HepG2 (cell line): Measurements from ENCODE around the gene FKBP8. TPM values are rescaled to one million over a fixed set of nuclear protein-coding genes. Genes with fewer than 3 reads are reported as not detected.

Experiments used
- GATAD1 ChIP-seq: IDR thresholded peaks from 2 replicates; pipeline ENCODE4 v1.6.1; 2016; ENCODE audit warnings: missing genetic modification reagents, missing compliant biosample characterization
- GLI4 ChIP-seq: sonication (generic); formaldehyde crosslinking; IDR thresholded peaks from 2 replicates; pipeline ENCODE4 v1.5.1; 2020; ENCODE audit warnings: missing genetic modification reagents, mild to moderate bottlenecking, moderate library complexity, borderline replicate concordance
- GZF1 ChIP-seq: sonication (generic); formaldehyde crosslinking; IDR thresholded peaks from 2 replicates; pipeline ENCODE4 v1.5.1; 2020; ENCODE audit warnings: mild to moderate bottlenecking, missing genetic modification reagents
- KDM2A ChIP-seq: sonication (generic); formaldehyde crosslinking; IDR thresholded peaks from 2 replicates; pipeline ENCODE4 v1.4.0; 2020; ENCODE audit warnings: low read depth, missing genetic modification reagents, borderline replicate concordance
- MEIS2 ChIP-seq: sonication (generic); formaldehyde crosslinking; IDR thresholded peaks from 2 replicates; pipeline ENCODE4 v1.9.0; 2021; ENCODE audit warnings: mild to moderate bottlenecking, missing genetic modification reagents
- MLLT10 ChIP-seq: sonication (generic); formaldehyde crosslinking; IDR thresholded peaks from 2 replicates; pipeline ENCODE4 v1.4.0; 2020; ENCODE audit warnings: missing genetic modification reagents
- MTF1 ChIP-seq: sonication (generic); formaldehyde crosslinking; IDR thresholded peaks from 2 replicates; pipeline ENCODE4 v1.5.0; 2020; ENCODE audit warnings: missing genetic modification reagents
- NCOA1 ChIP-seq: sonication (generic); formaldehyde crosslinking; IDR thresholded peaks from 2 replicates; pipeline ENCODE4 v1.9.0; 2021; ENCODE audit warnings: missing genetic modification reagents
- PHF8 ChIP-seq: sonication (generic); formaldehyde crosslinking; IDR thresholded peaks from 2 replicates; pipeline ENCODE4 v1.5.0; 2020; ENCODE audit warnings: missing genetic modification reagents
- RARA ChIP-seq: IDR thresholded peaks from 2 replicates; pipeline ENCODE4 v1.6.1; 2016; ENCODE audit warnings: missing genetic modification reagents, missing compliant biosample characterization
- SRF ChIP-seq: IDR thresholded peaks from 2 replicates; pipeline ENCODE4 v1.6.1; 2011; ENCODE audit warnings: mild to moderate bottlenecking, low read depth, low read length, moderate library complexity
- SRSF4 ChIP-seq: fragments of 200-400 bp; formaldehyde crosslinking; IDR thresholded peaks from one replicate; pipeline ENCODE4 v1.6.1; 2018; ENCODE audit warnings: mild to moderate bottlenecking, low read depth, low read length, moderate library complexity; ENCODE audit not compliant: poor library complexity, severe bottlenecking
- TBL1XR1 ChIP-seq: fragments of 150-350 bp; IDR thresholded peaks from 2 replicates; pipeline ENCODE4 v1.6.1; 2014; ENCODE audit warnings: borderline replicate concordance, low read length; ENCODE audit not compliant: partially characterized antibody
- YEATS2 ChIP-seq: sonication (generic); formaldehyde crosslinking; IDR thresholded peaks from 2 replicates; pipeline ENCODE4 v1.4.0; 2020; ENCODE audit warnings: missing genetic modification reagents, borderline replicate concordance
- YY1 ChIP-seq: IDR thresholded peaks from 2 replicates; pipeline ENCODE4 v1.6.1; 2011; ENCODE audit warnings: low read length, low read depth, moderate library complexity, mild to moderate bottlenecking; ENCODE audit not compliant: insufficient read depth, insufficient replicate concordance
- ZIK1 ChIP-seq: sonication (generic); formaldehyde crosslinking; IDR thresholded peaks from 2 replicates; pipeline ENCODE4 v1.5.0; 2020; ENCODE audit warnings: mild to moderate bottlenecking, low read depth, missing genetic modification reagents, borderline replicate concordance
- ZNF251 ChIP-seq: sonication (generic); formaldehyde crosslinking; IDR thresholded peaks from 2 replicates; pipeline ENCODE4 v1.9.0; 2021; ENCODE audit warnings: mild to moderate bottlenecking, missing genetic modification reagents
- ZNF30 ChIP-seq: sonication (generic); formaldehyde crosslinking; IDR thresholded peaks from 2 replicates; pipeline ENCODE4 v1.5.0; 2020; ENCODE audit warnings: mild to moderate bottlenecking, missing genetic modification reagents
- ZNF329 ChIP-seq: sonication (generic); formaldehyde crosslinking; IDR thresholded peaks from 2 replicates; pipeline ENCODE4 v1.9.0; 2021; ENCODE audit warnings: low read depth, mild to moderate bottlenecking, missing genetic modification reagents
- ZNF331 ChIP-seq: sonication (generic); formaldehyde crosslinking; IDR thresholded peaks from 2 replicates; pipeline ENCODE4 v1.4.0; 2020; ENCODE audit warnings: missing genetic modification reagents
- ZNF441 ChIP-seq: sonication (generic); formaldehyde crosslinking; IDR thresholded peaks from 2 replicates; pipeline ENCODE4 v1.7.0; 2021; ENCODE audit warnings: missing genetic modification reagents, borderline replicate concordance
- ZNF543 ChIP-seq: sonication (generic); formaldehyde crosslinking; IDR thresholded peaks from 2 replicates; pipeline ENCODE4 v1.4.0; 2020; ENCODE audit warnings: mild to moderate bottlenecking, missing genetic modification reagents
- ZNF567 ChIP-seq: sonication (generic); formaldehyde crosslinking; IDR thresholded peaks from 2 replicates; pipeline ENCODE4 v1.8.1; 2023; ENCODE audit warnings: mild to moderate bottlenecking, missing genetic modification reagents, borderline replicate concordance
- ZNF724P ChIP-seq: sonication (generic); formaldehyde crosslinking; IDR thresholded peaks from 2 replicates; pipeline ENCODE4 v1.8.0; 2022; ENCODE audit warnings: missing genetic modification reagents, borderline replicate concordance
- ZNF737 ChIP-seq: sonication (generic); formaldehyde crosslinking; IDR thresholded peaks from 2 replicates; pipeline ENCODE4 v1.5.0; 2020; ENCODE audit warnings: missing genetic modification reagents, mild to moderate bottlenecking, borderline replicate concordance
- ZNF773 ChIP-seq: sonication (generic); formaldehyde crosslinking; IDR thresholded peaks from 2 replicates; pipeline ENCODE4 v1.4.0; 2020; ENCODE audit warnings: missing genetic modification reagents, borderline replicate concordance
- ZNF775 ChIP-seq: sonication (generic); formaldehyde crosslinking; IDR thresholded peaks from 2 replicates; pipeline ENCODE4 v1.4.0; 2020; ENCODE audit warnings: missing genetic modification reagents, mild to moderate bottlenecking, moderate library complexity, borderline replicate concordance
- ZNF792 ChIP-seq: IDR thresholded peaks from 2 replicates; pipeline ENCODE4 v1.6.1; 2016
- polyA plus RNA-seq, 8 experiments: library from polyadenylated mRNA; depleted of rRNA in 3 of 8; stranded (reverse) in 7 of 8; unstranded in 1 of 8; fragments of >200 nt; fragmentation: Illumina TruSeq in 4 of 8; extraction: Trizol in 4 of 8; gene quantifications; 2 replicates each; pipeline versions ENCODE4 v1.2.1 to v1.2.3, GENCODE V29; 2011 to 2016; ENCODE audit warnings: low read depth in 4 of 8, missing spikeins in 1 of 8, mixed read lengths in 1 of 8; ENCODE audit not compliant: insufficient read depth in 1 of 8
- total RNA-seq, 5 experiments: library from RNA; depleted of rRNA; stranded (reverse); fragments of >200 nt; fragmentation: Illumina TruSeq; extraction: Trizol; gene quantifications; 2 replicates each; pipeline ENCODE4 v1.2.3, GENCODE V29; 2016; ENCODE audit warnings: low read depth in 1 of 5
- TF ChIP-seq, protein P1 (sequence below): sonication (generic); formaldehyde crosslinking; IDR thresholded peaks from 2 replicates; pipeline ENCODE4 v1.5.0; 2020; ENCODE audit warnings: missing genetic modification reagents
- TF ChIP-seq, protein P2 (sequence below): sonication (generic); formaldehyde crosslinking; IDR thresholded peaks from 2 replicates; pipeline ENCODE4 v1.8.1; 2023; ENCODE audit warnings: mild to moderate bottlenecking, moderate library complexity, missing genetic modification reagents

FKBP8 gene
- total and polyA plus RNA-seq, 2 of the 13 experiments (the other 11 are each of a cell fraction or from before 2014, with no cell fraction given) = 81.7 to 93.9 TPM

DNA sequence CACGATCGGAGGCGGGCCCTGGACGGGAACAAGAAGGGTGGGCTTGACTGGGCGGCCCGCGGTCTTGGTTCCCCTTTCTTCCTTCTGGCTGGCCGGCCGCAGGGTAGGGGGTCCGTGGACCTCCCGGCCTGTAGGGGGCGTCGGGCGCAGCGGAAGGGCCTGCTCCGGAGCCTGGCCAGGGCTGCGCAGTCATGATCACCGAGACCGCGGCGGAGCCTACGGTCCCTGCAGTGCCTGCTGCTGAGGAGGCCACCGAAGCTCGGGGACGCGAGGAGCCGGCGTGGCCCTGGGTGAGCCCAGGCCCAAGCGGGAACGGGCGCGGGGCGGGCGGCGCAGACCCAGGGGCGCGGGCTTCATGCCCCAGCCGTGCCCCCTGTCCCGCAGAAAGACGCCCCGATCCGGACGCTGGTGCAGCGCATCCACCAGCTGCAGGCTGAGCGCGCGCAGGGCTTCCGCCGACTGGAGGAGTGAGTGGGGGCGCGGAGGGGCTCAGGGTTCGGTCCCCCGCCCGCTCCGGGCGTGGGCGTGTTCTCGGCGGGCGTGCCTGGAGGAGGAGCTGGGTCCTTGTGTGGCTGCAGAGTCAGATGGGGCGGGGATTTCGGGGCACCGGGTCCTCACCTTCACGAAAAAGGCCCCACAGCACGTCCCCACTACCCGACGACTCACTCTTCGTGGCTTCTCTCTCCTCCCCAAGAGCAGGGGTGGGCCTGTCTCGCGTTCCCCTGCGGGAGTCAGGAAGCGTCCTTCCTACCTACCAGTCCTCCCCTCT is 45.4 kb upstream of the FKBP8 start, which contains the start of gene REX1BD (continued):
- TF ChIP-seq, protein P1, sequence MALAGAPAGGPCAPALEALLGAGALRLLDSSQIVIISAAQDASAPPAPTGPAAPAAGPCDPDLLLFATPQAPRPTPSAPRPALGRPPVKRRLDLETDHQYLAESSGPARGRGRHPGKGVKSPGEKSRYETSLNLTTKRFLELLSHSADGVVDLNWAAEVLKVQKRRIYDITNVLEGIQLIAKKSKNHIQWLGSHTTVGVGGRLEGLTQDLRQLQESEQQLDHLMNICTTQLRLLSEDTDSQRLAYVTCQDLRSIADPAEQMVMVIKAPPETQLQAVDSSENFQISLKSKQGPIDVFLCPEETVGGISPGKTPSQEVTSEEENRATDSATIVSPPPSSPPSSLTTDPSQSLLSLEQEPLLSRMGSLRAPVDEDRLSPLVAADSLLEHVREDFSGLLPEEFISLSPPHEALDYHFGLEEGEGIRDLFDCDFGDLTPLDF (CRISPR knock-in tag) = no peak
- TF ChIP-seq TBL1XR1 (no peak), MLLT10 (CRISPR knock-in tag) (no peak), GATAD1 (peak; percentile 85), YEATS2 (CRISPR knock-in tag) (peak; percentile 52; the same call in 1 of the 2 replicates), ZNF251 (CRISPR knock-in tag) (0 out of 2 replicates have a peak, but pooled peaks have one; percentile 81), ZNF775 (CRISPR knock-in tag) (peak; percentile 65; the same call in 1 of the 2 replicates), GLI4 (no peak), ZNF567 (no peak; the same call in none of the 2 replicates), ZNF724P (CRISPR knock-in tag) (no peak), KDM2A (CRISPR knock-in tag) (peak; percentile 92), GZF1 (CRISPR knock-in tag) (no peak; the same call in none of the 2 replicates), ZIK1 (CRISPR knock-in tag) (peak; percentile 63; the same call in 1 of the 2 replicates), MEIS2 (CRISPR knock-in tag) (0 out of 2 replicates have a peak, but pooled peaks have one; percentile 33), ZNF773 (CRISPR knock-in tag) (0 out of 2 replicates have a peak, but pooled peaks have one; percentile 46), RARA (peak; percentile 38; the same call in 1 of the 2 replicates), SRSF4 (peak; percentile 70), ZNF331 (CRISPR knock-in tag) (peak; percentile 91), YY1 (peak; percentile 21), ZNF737 (CRISPR knock-in tag) (no peak), ZNF792 (CRISPR knock-in tag) (peak; percentile 46; the same call in 1 of the 2 replicates), ZNF543 (peak; percentile 64), ZNF441 (peak; percentile 44; the same call in 1 of the 2 replicates), PHF8 (CRISPR knock-in tag) (peak; percentile 79), SRF (no peak), MTF1 (no peak), ZNF329 (CRISPR knock-in tag) (no peak), ZNF30 (CRISPR knock-in tag) (no peak), NCOA1 (CRISPR knock-in tag) (no peak; the same call in 1 of the 2 replicates)
- TF ChIP-seq, protein P2, sequence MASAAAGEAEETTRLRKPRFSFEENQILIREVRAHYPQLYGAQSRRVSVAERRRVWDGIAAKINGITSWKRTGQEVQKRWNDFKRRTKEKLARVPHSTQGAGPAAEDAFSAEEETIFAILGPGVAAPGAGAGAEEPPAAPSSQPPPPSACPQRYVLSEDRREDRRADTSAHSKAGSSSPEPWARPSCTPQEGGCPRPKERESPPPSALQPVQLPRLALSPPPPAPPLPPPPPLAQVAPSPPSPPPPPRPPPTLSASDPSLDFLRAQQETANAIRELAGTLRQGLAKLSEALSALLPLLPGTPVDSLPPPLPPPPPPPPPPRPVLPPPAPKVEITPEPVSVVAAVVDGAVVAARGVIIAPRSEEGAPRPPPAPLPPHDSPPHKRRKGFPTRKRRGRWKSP = no peak; the same call in none of the 2 replicates
